GM10266 (cell line): ENCODE measurements around the gene ANAPC10.
A peak's percentile ranks its signal among the peaks of the same experiment; 100 is the strongest.
"Not testable (repeated sequence)": the region's sequence is repeated elsewhere in the genome, so short reads cannot be mapped to it uniquely, and the experiment has no call there.

Experiments used
- DNase-seq: peaks from one replicate; pipeline ENCODE4 v3.0.0; 2012; ENCODE audit errors: extremely low spot score
- TF ChIP-seq, protein P1 (sequence below): IDR thresholded peaks from 2 replicates; pipeline ENCODE4 v1.5.1; 2012; ENCODE audit warnings: mild to moderate bottlenecking, low read depth; ENCODE audit not compliant: control insufficient read depth, insufficient read depth; ENCODE audit errors: missing control alignments

ANAPC10 gene

DNA sequence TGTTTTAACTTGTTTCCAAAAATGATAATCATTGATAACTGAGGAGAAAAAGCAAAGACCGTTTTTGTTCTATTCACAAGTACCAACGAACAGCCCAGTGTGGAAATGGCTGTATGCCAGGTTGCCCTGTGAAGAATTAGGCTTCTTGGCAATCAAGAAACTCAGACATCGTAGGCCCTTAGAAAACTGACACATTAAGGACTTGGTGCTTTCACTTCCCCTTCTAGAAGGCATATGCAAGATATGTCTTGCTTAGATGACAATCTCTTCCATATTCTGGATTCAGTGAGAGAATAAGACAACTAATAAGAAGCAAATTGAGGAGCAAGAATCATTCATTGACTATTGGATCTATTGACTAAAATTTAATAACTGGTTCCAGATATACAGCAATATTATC lies 56.6 kb downstream of the ANAPC10 start:
- peak; percentile 7 for DNase-seq
- TF ChIP-seq, protein P1, sequence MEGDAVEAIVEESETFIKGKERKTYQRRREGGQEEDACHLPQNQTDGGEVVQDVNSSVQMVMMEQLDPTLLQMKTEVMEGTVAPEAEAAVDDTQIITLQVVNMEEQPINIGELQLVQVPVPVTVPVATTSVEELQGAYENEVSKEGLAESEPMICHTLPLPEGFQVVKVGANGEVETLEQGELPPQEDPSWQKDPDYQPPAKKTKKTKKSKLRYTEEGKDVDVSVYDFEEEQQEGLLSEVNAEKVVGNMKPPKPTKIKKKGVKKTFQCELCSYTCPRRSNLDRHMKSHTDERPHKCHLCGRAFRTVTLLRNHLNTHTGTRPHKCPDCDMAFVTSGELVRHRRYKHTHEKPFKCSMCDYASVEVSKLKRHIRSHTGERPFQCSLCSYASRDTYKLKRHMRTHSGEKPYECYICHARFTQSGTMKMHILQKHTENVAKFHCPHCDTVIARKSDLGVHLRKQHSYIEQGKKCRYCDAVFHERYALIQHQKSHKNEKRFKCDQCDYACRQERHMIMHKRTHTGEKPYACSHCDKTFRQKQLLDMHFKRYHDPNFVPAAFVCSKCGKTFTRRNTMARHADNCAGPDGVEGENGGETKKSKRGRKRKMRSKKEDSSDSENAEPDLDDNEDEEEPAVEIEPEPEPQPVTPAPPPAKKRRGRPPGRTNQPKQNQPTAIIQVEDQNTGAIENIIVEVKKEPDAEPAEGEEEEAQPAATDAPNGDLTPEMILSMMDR, result no peak

DNA sequence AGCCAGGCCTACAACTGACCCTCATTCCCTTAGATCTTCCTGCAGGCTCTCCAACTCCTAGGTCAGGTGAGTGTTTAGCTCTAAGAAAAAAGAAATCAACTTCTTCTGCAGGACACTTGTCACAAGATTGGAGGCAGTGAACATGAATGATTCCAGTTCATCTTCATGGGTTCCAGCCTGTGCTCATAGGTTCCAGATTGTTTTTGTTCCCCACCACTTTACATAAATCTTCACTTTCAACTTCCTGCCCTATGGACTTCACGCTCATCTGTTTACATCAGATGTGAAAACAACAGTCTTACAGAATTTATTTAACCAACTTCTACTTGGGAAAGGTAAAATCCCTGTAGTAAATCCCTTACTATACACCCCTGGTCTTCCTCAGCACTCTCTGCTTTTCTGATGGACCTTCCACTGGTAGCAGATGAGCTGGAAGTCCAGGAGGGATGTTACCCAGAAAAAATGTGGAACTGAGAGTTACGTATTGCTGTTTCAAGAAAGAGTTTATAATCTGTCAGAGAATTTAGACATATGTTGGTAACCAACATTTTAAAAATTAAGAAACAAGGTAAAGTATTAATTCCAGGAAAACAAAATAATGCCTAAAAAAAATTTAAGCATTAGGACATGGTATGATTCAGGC lies 62.4 kb downstream of the ANAPC10 start:
- TF ChIP-seq, protein P1, result no peak
- no peak for DNase-seq

DNA sequence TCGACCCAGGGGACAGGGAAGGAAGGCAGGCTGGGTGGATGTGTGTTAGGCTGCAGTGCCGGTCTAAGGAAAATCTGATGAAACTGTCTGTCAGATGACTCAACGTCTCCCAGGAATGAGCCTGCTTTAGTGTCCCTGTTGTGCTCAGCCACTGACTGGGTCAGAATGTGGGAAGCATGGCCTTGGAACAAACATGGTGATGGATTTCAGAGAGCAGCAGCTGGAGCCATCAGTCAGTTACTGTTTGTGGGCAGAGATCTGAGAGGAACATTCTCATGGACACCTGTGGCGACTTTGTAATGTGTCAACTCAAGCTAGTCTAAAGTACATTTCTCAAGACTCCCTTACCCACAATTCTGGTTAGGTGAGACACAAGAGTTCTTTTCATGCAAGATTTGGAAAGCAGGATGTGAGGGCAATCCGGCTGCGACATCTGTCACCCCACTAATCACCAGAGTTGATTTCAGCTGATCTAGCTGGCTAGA lies 63.2 kb downstream of the ANAPC10 start:
- TF ChIP-seq, protein P1, result no peak
- no peak for DNase-seq

DNA sequence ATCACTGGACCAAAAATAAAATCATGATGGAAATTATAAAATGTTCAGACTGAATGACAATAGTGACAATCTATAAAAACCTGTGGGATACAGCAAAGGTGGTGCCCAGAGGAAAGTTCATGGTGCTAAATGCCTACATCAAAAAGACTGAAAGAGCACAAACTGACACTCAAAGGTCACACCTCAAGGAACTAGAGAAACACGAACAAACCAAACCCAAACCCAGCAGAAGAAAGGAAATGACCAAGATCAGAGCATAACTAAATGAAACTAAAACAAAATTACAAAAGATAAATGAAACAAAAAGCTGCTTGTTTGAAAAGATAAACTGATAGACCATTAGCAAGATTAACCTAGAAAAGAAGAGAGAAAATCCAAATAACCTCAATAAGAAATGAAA lies 78.7 kb downstream of the ANAPC10 start:
- DNase-seq, result no peak
- TF ChIP-seq, protein P1, result no peak

DNA sequence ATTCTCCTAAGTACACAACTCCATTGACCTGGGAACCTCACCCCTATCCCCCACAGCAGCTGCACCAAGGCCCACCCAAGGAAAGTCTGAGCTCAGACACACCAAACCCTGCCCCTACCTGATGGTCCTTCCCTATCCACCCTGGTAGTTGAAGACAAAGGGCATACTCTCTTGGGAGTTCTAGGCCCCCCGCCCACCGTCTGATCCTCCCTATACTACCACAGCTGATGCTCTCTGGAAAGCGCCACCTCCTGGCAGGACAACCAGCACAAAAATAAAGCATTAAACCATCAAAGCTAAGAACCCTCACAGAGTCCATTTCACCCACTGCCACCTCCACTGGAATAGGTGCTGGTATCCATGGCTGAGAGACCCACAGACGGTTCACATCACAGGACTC lies 83.6 kb downstream of the ANAPC10 start:
- DNase-seq, result no peak
- TF ChIP-seq, protein P1, result no peak

DNA sequence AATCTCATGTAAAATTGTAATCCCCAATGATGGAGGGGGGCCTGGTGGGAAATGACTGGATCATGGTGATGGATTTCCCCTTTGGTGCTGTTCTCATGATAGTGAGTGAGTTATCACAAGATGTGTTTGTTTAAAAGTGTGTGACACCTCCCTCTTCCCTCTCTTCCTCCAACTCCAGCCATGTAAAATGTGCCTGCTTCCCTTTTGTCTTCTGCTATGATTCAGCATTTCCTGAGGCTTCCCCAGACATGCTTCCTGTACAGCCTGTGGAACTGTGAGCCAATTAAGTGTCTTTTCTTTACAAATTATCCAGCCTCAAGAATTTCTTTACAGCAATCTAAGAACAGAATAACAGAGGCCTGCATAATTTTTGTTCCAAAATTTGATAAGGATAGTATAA lies 85.2 kb downstream of the ANAPC10 start:
- TF ChIP-seq, protein P1, result no peak
- DNase-seq, result no peak

DNA sequence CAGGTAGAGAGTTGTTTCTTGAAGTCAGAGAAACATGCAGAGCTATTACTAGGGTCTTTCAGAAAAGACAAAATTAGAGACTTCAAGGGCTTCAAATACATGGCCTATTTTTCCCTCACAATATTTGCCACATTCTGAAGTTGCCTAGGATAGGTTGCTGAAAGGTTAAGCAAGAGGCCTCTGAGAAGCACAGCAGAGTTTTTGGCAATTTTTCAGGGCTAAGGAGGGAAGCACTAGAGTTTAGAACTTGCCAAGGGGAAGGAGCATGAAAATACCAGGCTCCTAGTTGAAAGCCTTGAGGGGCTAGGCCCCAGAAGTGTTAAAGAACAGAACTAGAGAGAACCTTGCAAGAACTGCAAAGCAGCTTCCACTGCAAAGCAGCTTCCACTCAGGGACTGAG lies 86.4 kb downstream of the ANAPC10 start:
- TF ChIP-seq, protein P1, result no peak
- DNase-seq, result no peak

DNA sequence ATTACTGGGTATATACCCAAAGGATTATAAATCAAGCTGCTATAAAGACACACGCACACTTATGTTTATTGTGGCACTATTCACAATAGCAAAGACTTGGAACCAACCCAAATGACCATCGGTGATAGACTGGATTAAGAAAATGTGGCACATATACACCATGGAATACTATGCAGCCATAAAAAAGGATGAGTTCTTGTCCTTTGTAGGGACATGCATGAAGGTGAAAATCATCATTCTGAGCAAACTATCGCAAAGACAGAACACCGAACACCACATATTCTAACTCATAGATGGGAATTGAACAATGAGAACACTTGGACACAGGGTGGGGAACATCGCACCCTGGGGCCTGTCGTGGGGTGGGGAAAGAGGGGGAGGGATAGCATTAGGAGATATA lies 87.7 kb downstream of the ANAPC10 start:
- DNase-seq, result not testable (repeated sequence)
